OCI-M2 (cell line): Measurements from ENCODE around the gene NOX3.
"Not testable (repeated sequence)": the region's sequence is repeated elsewhere in the genome, so short reads cannot be mapped to it uniquely, and the experiment has no call there.

Source experiments
- DNase-seq: peaks from one replicate; lab custom pipeline; 2025; ENCODE audit not compliant: unreplicated experiment; lab: John Stamatoyannopoulos, UW

Gene NOX3

GRCh38 chr6:155470979-155471616 is 15.5 kb upstream of the NOX3 start:
- not testable (repeated sequence) for DNase-seq

GRCh38 chr6:155468543-155468942 is 12.9 kb upstream of the NOX3 start:
- not testable (repeated sequence) for DNase-seq

- no peak for DNase-seq
Measured at GRCh38 chr6:155466539-155466938, 10.9 kb upstream of the NOX3 start.

DNA sequence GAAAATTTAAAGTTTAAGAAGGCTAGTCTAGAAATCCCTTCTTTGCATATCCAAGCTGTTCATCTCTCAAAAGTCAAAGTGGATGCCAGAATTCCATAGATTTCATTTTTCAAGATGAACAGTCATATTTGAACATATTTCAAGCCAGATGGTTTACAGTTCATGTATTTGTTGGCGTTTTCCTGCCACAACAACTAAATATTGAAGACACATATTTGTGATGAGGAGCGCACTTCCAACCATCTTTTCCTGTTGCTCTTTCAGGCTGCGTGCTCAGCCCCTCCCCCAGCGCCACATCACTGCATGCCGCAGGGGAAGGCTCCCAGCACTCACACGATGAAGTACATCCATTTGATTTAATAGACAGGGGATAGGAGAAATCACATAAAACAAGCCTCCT is 5.9 kb upstream of the NOX3 start:
- DNase-seq, result no peak

GRCh38 chr6:155454471-155454870 is 1.2 kb downstream of the NOX3 start:
- DNase-seq, result no peak

GRCh38 chr6:155454008-155454407 is 1.6 kb downstream of the NOX3 start:
- DNase-seq, result no peak

DNA sequence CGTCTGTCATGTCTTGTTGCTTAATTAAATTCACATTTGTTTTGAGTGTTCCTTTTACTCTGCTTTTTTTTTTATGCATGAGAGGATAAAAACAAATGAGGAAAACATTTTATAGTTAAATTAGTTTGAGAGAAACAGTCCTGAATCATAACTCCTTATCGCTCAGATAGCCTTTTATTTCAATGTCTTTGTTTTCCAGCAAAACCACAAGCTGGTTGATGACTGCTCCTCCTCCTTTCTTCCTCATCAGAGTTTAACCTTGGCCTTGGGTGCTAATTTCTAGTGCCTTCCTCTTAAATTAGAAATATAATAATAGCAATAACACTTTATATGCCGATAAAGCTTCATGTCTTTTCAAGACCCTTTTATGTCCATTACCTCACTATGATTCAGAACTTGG is 3.1 kb downstream of the NOX3 start:
- no peak for DNase-seq

DNA sequence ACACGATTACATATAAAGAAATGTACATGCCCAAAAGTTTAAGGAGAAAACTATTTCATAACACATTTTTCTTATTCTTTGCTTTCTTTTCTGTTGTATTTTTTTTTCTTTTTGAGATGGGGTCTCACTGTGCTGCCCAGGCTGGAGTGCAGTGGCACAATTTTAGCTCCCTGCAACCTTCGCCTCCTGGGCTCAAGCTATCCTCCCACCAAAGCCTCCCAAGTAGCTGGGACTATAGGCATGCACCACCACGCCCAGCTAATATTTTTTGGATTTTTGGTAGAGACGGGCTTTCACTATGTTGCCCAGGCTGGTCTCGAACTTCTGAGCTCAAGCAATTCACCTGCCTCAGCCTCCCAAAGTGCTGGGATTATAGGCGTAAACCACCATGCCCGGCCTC is 4.1 kb downstream of the NOX3 start:
- DNase-seq, result not testable (repeated sequence)

GRCh38 chr6:155450240-155450581 is 5.4 kb downstream of the NOX3 start:
- no peak for DNase-seq

- DNase-seq, result peak; percentile 24
Measured at GRCh38 chr6:155449450-155450239, 6.0 kb downstream of the NOX3 start.

DNA sequence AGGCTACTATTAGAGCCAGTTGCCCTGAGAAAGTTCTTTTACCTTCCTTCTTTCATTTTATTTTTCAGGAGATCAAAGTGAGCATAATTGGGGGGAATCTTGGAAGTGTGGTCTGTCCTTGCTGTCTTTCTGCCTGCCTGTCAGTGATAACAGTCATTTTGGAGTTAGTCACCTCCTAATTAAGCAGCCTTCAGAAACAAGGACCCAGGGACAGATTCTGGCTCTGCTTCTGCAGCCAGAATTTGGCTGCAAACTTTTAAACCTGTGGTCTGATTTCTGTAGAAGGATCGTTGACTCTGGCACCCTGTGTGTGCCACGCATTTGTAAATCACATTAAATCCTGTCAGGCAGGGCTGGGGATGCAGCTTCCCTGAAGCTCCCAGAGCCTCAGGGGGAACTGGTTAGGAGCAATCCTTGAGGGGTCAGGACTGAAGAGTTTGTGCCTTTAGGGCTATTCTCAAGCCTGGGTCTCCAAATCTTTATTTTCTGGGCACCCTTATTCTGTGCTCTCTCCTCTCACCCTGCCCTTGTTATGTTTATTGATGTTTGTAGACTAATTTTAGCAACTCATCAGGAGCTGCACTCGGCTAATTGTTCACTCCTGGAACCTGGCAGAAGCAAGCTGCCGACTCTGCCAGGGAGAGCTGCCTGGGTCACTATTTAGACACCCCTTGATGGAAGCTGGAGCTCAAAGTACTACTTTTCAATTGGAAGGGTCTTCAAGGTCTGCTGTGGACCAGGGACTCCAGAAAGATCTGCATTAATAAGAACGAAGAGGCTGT is 6.8 kb downstream of the NOX3 start:
- no peak for DNase-seq

GRCh38 chr6:155447949-155448348 is 7.7 kb downstream of the NOX3 start:
- no peak for DNase-seq

GRCh38 chr6:155444952-155445903 is 10.4 kb downstream of the NOX3 start:
- no peak for DNase-seq

- no peak for DNase-seq
Measured at GRCh38 chr6:155444120-155444917, 11.3 kb downstream of the NOX3 start.

- no peak for DNase-seq
Measured at GRCh38 chr6:155443168-155443567, 12.5 kb downstream of the NOX3 start.

GRCh38 chr6:155442562-155442961 is 13.1 kb downstream of the NOX3 start:
- DNase-seq, result no peak

DNA sequence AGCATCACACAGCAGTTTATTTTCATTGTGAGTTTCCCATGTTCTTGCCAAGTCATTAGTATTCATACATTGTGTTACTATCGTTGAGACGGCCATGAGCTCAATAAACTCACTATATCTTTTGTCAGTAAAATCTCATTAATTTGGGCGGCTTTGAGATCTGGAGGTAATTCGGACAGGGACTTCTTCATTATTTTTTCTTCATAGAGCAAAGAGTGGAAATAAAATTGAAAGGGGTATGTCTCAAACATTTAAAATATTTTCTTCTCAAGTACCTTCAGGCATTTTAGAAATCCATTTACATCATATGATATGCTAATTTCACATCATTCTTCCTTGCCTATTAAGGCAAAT is 14.6 kb downstream of the NOX3 start:
- DNase-seq, result no peak

- no peak for DNase-seq
Measured at GRCh38 chr6:155440398-155441111, 15.1 kb downstream of the NOX3 start.

DNA sequence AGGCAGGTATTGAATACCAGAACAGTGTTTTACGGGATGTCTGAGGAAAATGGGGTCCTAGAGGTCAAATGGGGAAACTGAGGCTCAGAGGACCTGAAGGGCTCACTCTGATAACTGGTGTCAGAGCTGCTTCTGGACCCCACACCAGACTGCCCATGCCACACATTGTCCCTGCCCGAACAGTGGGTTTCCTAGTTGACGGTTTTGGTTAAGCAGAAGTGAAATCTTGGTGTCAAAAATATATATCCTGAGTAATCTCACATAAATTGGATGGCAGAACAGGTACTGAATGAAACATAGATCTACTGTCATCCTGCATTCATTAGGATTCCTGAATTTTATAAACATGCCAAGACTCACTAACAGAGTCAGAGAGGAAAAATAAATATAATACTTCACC is 16.3 kb downstream of the NOX3 start:
- no peak for DNase-seq
